GM12891 (cell line): ENCODE data around the gene DMKN.

Source experiments
- PAX5 ChIP-seq: IDR thresholded peaks from 2 replicates; pipeline ENCODE4 v1.6.1; 2011; ENCODE audit warnings: low read length, moderate library complexity, mild to moderate bottlenecking; ENCODE audit not compliant: insufficient read depth, severe bottlenecking
- POLR2A ChIP-seq: IDR thresholded peaks from 2 replicates; pipeline ENCODE4 v1.6.1; 2011; ENCODE audit warnings: low read depth, low read length, control low read depth
- POLR2AphosphoS5 ChIP-seq: IDR thresholded peaks from 2 replicates; pipeline ENCODE4 v1.6.1; 2011; ENCODE audit warnings: low read depth, low read length, control low read depth
- POU2F2 ChIP-seq: IDR thresholded peaks from 2 replicates; pipeline ENCODE4 v1.6.1; 2011; ENCODE audit warnings: low read depth, mild to moderate bottlenecking, control low read depth, low read length, moderate library complexity
- SPI1 ChIP-seq: IDR thresholded peaks from 2 replicates; pipeline ENCODE4 v1.6.1; 2011; ENCODE audit warnings: low read depth, low read length, control low read depth
- TAF1 ChIP-seq: IDR thresholded peaks from 2 replicates; pipeline ENCODE4 v1.6.1; 2011; ENCODE audit warnings: low read depth, low read length, control low read depth

- TF ChIP-seq POLR2A (no peak), POLR2AphosphoS5 (no peak), SPI1 (peak; percentile 100), PAX5 (no peak), TAF1 (no peak), POU2F2 (no peak)
Measured at GRCh38 chr19:35458731-35459391, 54.6 kb downstream of the DMKN start.
